Endothelial cell of umbilical vein (primary cell): ENCODE measurements around the gene AQP9. TPM values are rescaled to one million over a fixed set of nuclear protein-coding genes. Genes with fewer than 3 reads are reported as not detected.

ENCODE experiments used
- BruUV-seq: library from RNA; stranded (reverse); fragments of 400-500 nt; replicated peaks from 2 replicates; lab custom pipeline; 2021; lab: Mats Ljungman, UMichigan
- CTCF ChIA-PET: fragments of 300-600, 350-600 bp; sonication (Branson Sonifier 250); formaldehyde crosslinking; loops from one replicate; lab custom pipeline; 2021; ENCODE audit warnings: antibody characterized with exemption, inconsistent platforms; lab: Charles Lee
- POLR2A ChIA-PET: fragments of 300-600, 350-600 bp; sonication (Branson Sonifier 250); formaldehyde crosslinking; loops from one replicate; lab custom pipeline; 2021; ENCODE audit warnings: antibody characterized with exemption, inconsistent platforms; lab: Charles Lee
- DNase-seq: peaks from one replicate; pipeline ENCODE4 v3.0.0-alpha.2; 2011; ENCODE audit warnings: low read depth, low spot score
- FAIRE-seq: peaks from 2 replicates; lab custom pipeline; 2011; peaks lifted over from hg19 to GRCh38; lab: Jason Lieb, UNC
- H2AFZ ChIP-seq: 2 replicates; pipeline ENCODE4 v1.6.0; 2012; ENCODE audit warnings: low read depth, low read length, control low read depth, inconsistent platforms
- H3K27ac ChIP-seq: 2 replicates; pipeline ENCODE4 v1.5.1; 2011; ENCODE audit warnings: low read depth, mild to moderate bottlenecking, control low read depth, low read length, moderate library complexity; ENCODE audit not compliant: insufficient read depth
- H3K27me3 ChIP-seq, 2 experiments: 2 replicates each; pipeline versions ENCODE4 v1.6.0 to v1.6.1; 2011; ENCODE audit warnings: low read length in 2 of 2, mixed read lengths in 1 of 2; ENCODE audit not compliant: control insufficient read depth in 2 of 2, insufficient read depth in 2 of 2
- H3K36me3 ChIP-seq, 2 experiments: 2 replicates in 1 of 2; 3 replicates in 1 of 2; pipeline ENCODE4 v1.5.1; 2011; ENCODE audit warnings: low read length in 2 of 2, mild to moderate bottlenecking in 1 of 2, moderate library complexity in 1 of 2; ENCODE audit not compliant: control insufficient read depth in 2 of 2, insufficient read depth in 2 of 2; ENCODE audit errors: extremely low read depth in 1 of 2
- H3K4me1 ChIP-seq: 3 replicates; pipeline ENCODE4 v1.5.1; 2011; ENCODE audit warnings: mild to moderate bottlenecking, low read length; ENCODE audit not compliant: control insufficient read depth, insufficient read depth; ENCODE audit errors: extremely low read depth
- H3K4me2 ChIP-seq: 2 replicates; pipeline ENCODE4 v1.6.1; 2011; ENCODE audit warnings: low read length, control low read depth, mixed read lengths; ENCODE audit not compliant: insufficient read depth
- H3K4me3 ChIP-seq, 3 experiments: fragments of 200-600 bp in 1 of 3; sonication (generic), shearing (Covaris generic) in 1 of 3; replicated peaks in 1 of 3; 2 replicates each; pipeline ENCODE4 v1.5.1; 2011 to 2016; ENCODE audit warnings: control low read depth in 3 of 3, low read length in 3 of 3, mild to moderate bottlenecking in 2 of 3, inconsistent platforms in 1 of 3, low read depth in 1 of 3, moderate library complexity in 1 of 3; ENCODE audit not compliant: insufficient read depth in 1 of 3
- H3K79me2 ChIP-seq: 2 replicates; pipeline ENCODE4 v1.6.0; 2012; ENCODE audit warnings: low read length, inconsistent platforms; ENCODE audit not compliant: control insufficient read depth, insufficient read depth
- H3K9ac ChIP-seq: replicated peaks from 2 replicates; pipeline ENCODE3; 2011; ENCODE audit warnings: low read length, control low read depth; ENCODE audit not compliant: insufficient read depth; ENCODE audit errors: extremely low read depth
- H3K9me1 ChIP-seq: replicated peaks from 3 replicates; pipeline ENCODE4 v1.6.0; 2011; ENCODE audit warnings: mild to moderate bottlenecking, low read length; ENCODE audit not compliant: control insufficient read depth, insufficient read depth; ENCODE audit errors: extremely low read depth
- H3K9me3 ChIP-seq: replicated peaks from 2 replicates; pipeline ENCODE4 v1.5.1; 2012; ENCODE audit warnings: low read length, inconsistent platforms; ENCODE audit not compliant: control insufficient read depth, insufficient read depth
- H4K20me1 ChIP-seq: replicated peaks from 2 replicates; pipeline ENCODE3; 2011; ENCODE audit warnings: mild to moderate bottlenecking, low read length; ENCODE audit not compliant: control insufficient read depth, insufficient read depth; ENCODE audit errors: extremely low read depth
- EZH2 ChIP-seq: IDR thresholded peaks from 2 replicates; pipeline ENCODE4 v1.6.1; 2012; ENCODE audit warnings: borderline replicate concordance, low read depth, mild to moderate bottlenecking, moderate library complexity, low read length, inconsistent platforms; ENCODE audit not compliant: severe bottlenecking
- FOS ChIP-seq: IDR thresholded peaks from 2 replicates; pipeline ENCODE4 v1.6.1; 2011; ENCODE audit warnings: mild to moderate bottlenecking, low read length, moderate library complexity, borderline replicate concordance; ENCODE audit not compliant: insufficient read depth
- GATA2 ChIP-seq: IDR thresholded peaks from 2 replicates; pipeline ENCODE4 v1.7.0; 2011; ENCODE audit warnings: low read depth, mild to moderate bottlenecking, moderate library complexity, mixed read lengths, low read length; ENCODE audit not compliant: insufficient read length, insufficient read depth
- JUN ChIP-seq: IDR thresholded peaks from 2 replicates; pipeline ENCODE4 v1.6.1; 2011; ENCODE audit warnings: borderline replicate concordance, low read depth; ENCODE audit not compliant: insufficient read length, insufficient read depth
- dilution Hi-C: fragments of 300-500 bp; cut with MboI; formaldehyde crosslinking; loops from one replicate; pipeline ENCODE4 v1.15.0; 2019; ENCODE audit warnings: low sequenced_read_pairs; ENCODE audit not compliant: extremely low pct_ligation_motif_present
- intact Hi-C: fragments of 100-400 bp; cut with micrococcal nuclease; formaldehyde crosslinking; loops from one replicate; pipeline ENCODE4 v1.10.0; 2022
- polyA plus RNA-seq, 4 experiments: library from polyadenylated mRNA; depleted of rRNA in 3 of 4; stranded (reverse) in 3 of 4; unstranded in 1 of 4; fragments of >200 nt; gene quantifications; 2 replicates each; pipeline versions ENCODE4 v1.2.1 to v1.2.3, GENCODE V29; 2011 to 2012; ENCODE audit warnings: missing spikeins in 1 of 4
- total RNA-seq: library from RNA; stranded (reverse); gene quantifications from 2 replicates; pipeline ENCODE4 v1.2.3, GENCODE V29; 2021
- TF ChIP-seq, protein P1 (sequence below), 2 donors: IDR thresholded peaks; 1 replicate in 1 of 2; 2 replicates in 1 of 2; pipeline ENCODE4 v1.5.1; 2011; ENCODE audit warnings: low read length in 2 of 2, mild to moderate bottlenecking in 2 of 2, moderate library complexity in 2 of 2, control low read depth in 1 of 2, inconsistent platforms in 1 of 2, low read depth in 1 of 2; ENCODE audit not compliant: insufficient read depth in 1 of 2; ENCODE audit errors: extremely low read depth in 1 of 2
- TF ChIP-seq, protein P2 (sequence below): IDR thresholded peaks from 2 replicates; pipeline ENCODE4 v1.6.1; 2011; ENCODE audit not compliant: insufficient read depth, insufficient read length

The AQP9 gene
- total and polyA plus RNA-seq, 2 donors (not counting 3 experiments of a cell fraction or from before 2014, with no cell fraction given), result not detected

DNA sequence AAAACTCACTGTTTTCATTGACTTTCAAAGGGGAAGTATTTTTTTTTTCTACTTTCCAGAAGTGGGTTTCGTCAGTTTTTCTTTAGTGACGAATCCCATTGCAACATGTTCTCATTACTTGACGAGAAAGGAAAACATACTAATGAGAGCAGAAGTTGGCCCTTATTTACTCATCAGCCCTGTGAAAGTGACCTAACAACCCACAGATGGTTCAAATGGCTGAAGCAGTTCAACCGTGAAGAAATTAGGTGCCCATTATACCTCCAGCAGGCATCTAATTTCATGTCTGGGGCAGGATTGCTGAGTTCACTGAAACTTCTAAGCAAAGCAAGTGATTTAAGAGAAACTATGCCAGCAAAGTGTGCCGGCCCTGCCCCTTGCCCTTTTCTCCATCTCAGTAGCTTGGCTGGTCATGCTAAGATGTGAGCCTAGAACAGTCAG is 9.0 kb downstream of the AQP9 start:
- no peak for DNase-seq
- no peaks in the 10 kb centered on the region for H4K20me1 ChIP-seq
- intact Hi-C loops (no loop called here), dilution Hi-C loops (no loop called here)
- H3K4me1 ChIP-seq, result no peaks in the 10 kb centered on the region
- peaks cover 0 to 8% of the 10 kb centered on the region in 2 experiments for H3K27me3 ChIP-seq
- no peak overlapping the region for H3K4me3 ChIP-seq
- TF ChIP-seq EZH2, result no peak
- TF ChIP-seq, protein P1, sequence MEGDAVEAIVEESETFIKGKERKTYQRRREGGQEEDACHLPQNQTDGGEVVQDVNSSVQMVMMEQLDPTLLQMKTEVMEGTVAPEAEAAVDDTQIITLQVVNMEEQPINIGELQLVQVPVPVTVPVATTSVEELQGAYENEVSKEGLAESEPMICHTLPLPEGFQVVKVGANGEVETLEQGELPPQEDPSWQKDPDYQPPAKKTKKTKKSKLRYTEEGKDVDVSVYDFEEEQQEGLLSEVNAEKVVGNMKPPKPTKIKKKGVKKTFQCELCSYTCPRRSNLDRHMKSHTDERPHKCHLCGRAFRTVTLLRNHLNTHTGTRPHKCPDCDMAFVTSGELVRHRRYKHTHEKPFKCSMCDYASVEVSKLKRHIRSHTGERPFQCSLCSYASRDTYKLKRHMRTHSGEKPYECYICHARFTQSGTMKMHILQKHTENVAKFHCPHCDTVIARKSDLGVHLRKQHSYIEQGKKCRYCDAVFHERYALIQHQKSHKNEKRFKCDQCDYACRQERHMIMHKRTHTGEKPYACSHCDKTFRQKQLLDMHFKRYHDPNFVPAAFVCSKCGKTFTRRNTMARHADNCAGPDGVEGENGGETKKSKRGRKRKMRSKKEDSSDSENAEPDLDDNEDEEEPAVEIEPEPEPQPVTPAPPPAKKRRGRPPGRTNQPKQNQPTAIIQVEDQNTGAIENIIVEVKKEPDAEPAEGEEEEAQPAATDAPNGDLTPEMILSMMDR (IDR thresholded peaks at IDR 0.05; ENCODE audit: extremely low read depth in 1 of 2, insufficient read depth in 1 of 2, low read depth in 1 of 2, low read length in 2 of 2), result no peak
- TF ChIP-seq FOS, result no peak
- no peak for TF ChIP-seq JUN
- no peak for TF ChIP-seq GATA2
- TF ChIP-seq, protein P2, sequence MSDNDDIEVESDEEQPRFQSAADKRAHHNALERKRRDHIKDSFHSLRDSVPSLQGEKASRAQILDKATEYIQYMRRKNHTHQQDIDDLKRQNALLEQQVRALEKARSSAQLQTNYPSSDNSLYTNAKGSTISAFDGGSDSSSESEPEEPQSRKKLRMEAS, result no peak
- no peak for FAIRE-seq
- BruUV-seq, result no TSS peak
- H3K79me2 ChIP-seq, result no peaks in the 10 kb centered on the region
- no peaks in the 10 kb centered on the region for H3K36me3 ChIP-seq
- ChIA-PET CTCF (no interaction called here), POLR2A (no interaction called here)
- no peak overlapping the region for H3K27ac ChIP-seq
- H3K9ac ChIP-seq, result no peak overlapping the region
- H2AFZ ChIP-seq, result no peak overlapping the region
- no peaks in the 10 kb centered on the region for H3K9me1 ChIP-seq
- H3K4me2 ChIP-seq, result no peak overlapping the region
- H3K9me3 ChIP-seq, result no peaks in the 10 kb centered on the region
